GM23338 (cell line): ENCODE data around the gene EPHA3. TPM values are rescaled to one million over a fixed set of nuclear protein-coding genes. Genes with fewer than 3 reads are reported as not detected.

Experiments used
- ATAC-seq: fragments of 200-7000 bp; cut with Tn5 transposase; 3 replicates; pipeline ENCODE4 v1.9.1; 2020
- DNase-seq: peaks from one replicate; pipeline ENCODE4 v3.0.0-alpha.2; 2015; ENCODE audit warnings: low spot score
- H2AFZ ChIP-seq: fragments of 200-600 bp; sonication (generic); 2 replicates; pipeline ENCODE4 v1.8.0; 2016; ENCODE audit warnings: antibody characterized with exemption, mild to moderate bottlenecking, moderate library complexity
- H3F3A ChIP-seq: fragments of 200-600 bp; sonication (generic); replicated peaks from 2 replicates; pipeline ENCODE4 v1.8.0; 2017; ENCODE audit warnings: antibody characterized with exemption, mixed run types, low read depth
- H3K27ac ChIP-seq: fragments of 200-600 bp; sonication (generic); 2 replicates; pipeline ENCODE4 v1.6.1; 2016; ENCODE audit warnings: low read depth
- H3K27me3 ChIP-seq: fragments of 200-600 bp; sonication (generic); 2 replicates; pipeline ENCODE4 v1.8.0; 2016; ENCODE audit warnings: mild to moderate bottlenecking, mixed run types, moderate library complexity; ENCODE audit not compliant: insufficient read depth
- H3K36me3 ChIP-seq: fragments of 200-600 bp; sonication (generic); 2 replicates; pipeline ENCODE4 v1.8.0; 2016; ENCODE audit warnings: mild to moderate bottlenecking; ENCODE audit not compliant: insufficient read depth
- H3K4me1 ChIP-seq: fragments of 200-600 bp; sonication (generic); 2 replicates; pipeline ENCODE4 v1.8.0; 2016; ENCODE audit warnings: mild to moderate bottlenecking, moderate library complexity; ENCODE audit not compliant: insufficient read depth
- H3K4me2 ChIP-seq: fragments of 200-600 bp; sonication (generic); 2 replicates; pipeline ENCODE4 v1.7.1; 2017; ENCODE audit warnings: mixed run types
- H3K4me3 ChIP-seq: fragments of 200-600 bp; sonication (generic); 2 replicates; pipeline ENCODE4 v1.6.1; 2016; ENCODE audit warnings: mixed run types
- H3K79me2 ChIP-seq: fragments of 200-600 bp; sonication (generic); replicated peaks from 2 replicates; pipeline ENCODE4 v1.8.0; 2017; ENCODE audit warnings: mild to moderate bottlenecking; ENCODE audit not compliant: insufficient read depth
- H3K9me2 ChIP-seq: fragments of 200-600 bp; sonication (generic); 2 replicates; pipeline ENCODE4 v1.8.0; 2017; ENCODE audit not compliant: insufficient read depth
- H4K20me1 ChIP-seq: fragments of 200-600 bp; sonication (generic); replicated peaks from 2 replicates; pipeline ENCODE4 v1.8.0; 2017; ENCODE audit warnings: mild to moderate bottlenecking; ENCODE audit not compliant: insufficient read depth
- H3K27ac Mint-ChIP-seq: 2 replicates; pipeline ENCODE4 v1.8.0; 2020; ENCODE audit warnings: inconsistent platforms, mild to moderate bottlenecking, moderate library complexity, mixed read lengths
- H3K27me3 Mint-ChIP-seq: 3 replicates; pipeline ENCODE4 v1.8.0; 2022; ENCODE audit warnings: low read depth, mild to moderate bottlenecking, moderate library complexity, mixed read lengths, inconsistent platforms; ENCODE audit not compliant: insufficient read depth, poor library complexity
- H3K36me3 Mint-ChIP-seq: 3 replicates; pipeline ENCODE4 v1.8.0; 2021; ENCODE audit warnings: low read depth, mild to moderate bottlenecking, inconsistent platforms, moderate library complexity, mixed read lengths
- H3K4me1 Mint-ChIP-seq: 3 replicates; pipeline ENCODE4 v1.8.0; 2020; ENCODE audit warnings: mild to moderate bottlenecking, inconsistent platforms, mixed read lengths
- H3K4me3 Mint-ChIP-seq: 3 replicates; pipeline ENCODE4 v1.8.0; 2021; ENCODE audit warnings: moderate library complexity, mild to moderate bottlenecking, inconsistent platforms, mixed read lengths
- H3K9me3 Mint-ChIP-seq: 3 replicates; pipeline ENCODE4 v1.8.0; 2020; ENCODE audit warnings: moderate library complexity, mild to moderate bottlenecking, inconsistent platforms, mixed read lengths
- CREB1 ChIP-seq: fragments of 250-450 bp; sonication (Bioruptor Pico); IDR thresholded peaks from 2 replicates; pipeline ENCODE4 v1.5.0; 2020; ENCODE audit warnings: low read depth, mild to moderate bottlenecking, moderate library complexity
- CTCF ChIP-seq, 2 experiments: fragments of 200-600 bp in 1 of 2; sonication (generic) in 1 of 2; conservative IDR thresholded peaks; 2 replicates each; pipeline versions ENCODE4 v1.5.1 to v1.6.1; 2016 to 2017; ENCODE audit warnings: antibody characterized with exemption in 2 of 2, low read depth in 2 of 2, mild to moderate bottlenecking in 2 of 2, moderate library complexity in 1 of 2
- ETS1 ChIP-seq: IDR thresholded peaks from 2 replicates; pipeline ENCODE4 v1.6.1; 2016; ENCODE audit warnings: antibody characterized with exemption
- EZH2phosphoT487 ChIP-seq: fragments of 200-600 bp; sonication (generic); IDR thresholded peaks from one replicate; pipeline ENCODE4 v1.8.1; 2018; ENCODE audit warnings: antibody characterized with exemption; ENCODE audit not compliant: unreplicated experiment
- JUNB ChIP-seq: IDR thresholded peaks from one replicate; pipeline ENCODE4 v1.6.1; 2016; ENCODE audit warnings: antibody characterized with exemption; ENCODE audit not compliant: unreplicated experiment
- NANOG ChIP-seq: IDR thresholded peaks from 2 replicates; pipeline ENCODE4 v1.6.1; 2016; ENCODE audit warnings: antibody characterized with exemption, borderline replicate concordance
- POLR2AphosphoS5 ChIP-seq: IDR thresholded peaks from 2 replicates; pipeline ENCODE4 v1.6.1; 2016; ENCODE audit warnings: antibody characterized with exemption, low read depth
- REST ChIP-seq: IDR thresholded peaks from one replicate; pipeline ENCODE4 v1.6.1; 2018; ENCODE audit warnings: antibody characterized with exemption; ENCODE audit not compliant: unreplicated experiment
- STAT1 ChIP-seq: IDR thresholded peaks from one replicate; pipeline ENCODE4 v1.6.1; 2016; ENCODE audit warnings: antibody characterized with exemption; ENCODE audit not compliant: unreplicated experiment
- ZNF114 ChIP-seq: fragments of 250-450 bp; sonication (Bioruptor Pico); IDR thresholded peaks from 2 replicates; pipeline ENCODE4 v1.5.0; 2020; ENCODE audit warnings: mild to moderate bottlenecking, moderate library complexity
- polyA plus RNA-seq: library from polyadenylated mRNA; unstranded; fragments of >200 nt; fragmentation: Nextera tagmentation; extraction: Ambion mirVana; gene quantifications from 2 replicates; pipeline ENCODE4 v1.2.1, GENCODE V29; 2016
- total RNA-seq: library from RNA; depleted of rRNA; stranded (reverse); fragments of >200 nt; shearing (Covaris generic); gene quantifications from 2 replicates; pipeline ENCODE4 v1.2.3, GENCODE V29; 2014

The EPHA3 gene
- total and polyA plus RNA-seq, 2 experiments from 2014 or later, result 0.05 to 0.21 TPM

- TF ChIP-seq EZH2phosphoT487 (no peak), JUNB (no peak), STAT1 (no peak), CTCF (conservative IDR thresholded peaks at IDR 0.05; ENCODE audit: low read depth in 2 of 2) (no peak)
- ATAC-seq (no peak), DNase-seq (no peak)
- Mint-ChIP-seq H3K27ac (no peak overlapping the region), H3K36me3 (no peaks in the 10 kb centered on the region), H3K27me3 (no peaks in the 10 kb centered on the region), H3K9me3 (no peaks in the 10 kb centered on the region), H3K4me3 (no peak overlapping the region), H3K4me1 (peaks cover 8% of the 10 kb centered on the region; the same call in 2 of the 3 replicates)
- Histone ChIP-seq H3K4me3 (no peak overlapping the region), H3K27ac (no peak overlapping the region), H2AFZ (peak overlapping the region; percentile 85; the same call in 1 of the 2 replicates), H3K4me1 (0 out of 2 replicates have a peak, but pooled peaks cover 7% of the 10 kb centered on the region), H3K9me2 (0 out of 2 replicates have a peak, but pooled peaks cover 5% of the 10 kb centered on the region), H4K20me1 (no peaks in the 10 kb centered on the region), H3F3A (no peaks in the 10 kb centered on the region), H3K4me2 (no peak overlapping the region), H3K36me3 (no peaks in the 10 kb centered on the region), H3K79me2 (no peaks in the 10 kb centered on the region), H3K27me3 (no peaks in the 10 kb centered on the region)
Observed at GRCh38 chr3:89256882-89257281, 149.5 kb downstream of the EPHA3 start.

- Mint-ChIP-seq H3K9me3 (no peaks in the 10 kb centered on the region), H3K27me3 (no peaks in the 10 kb centered on the region), H3K4me1 (peaks cover 21% of the 10 kb centered on the region), H3K36me3 (no peaks in the 10 kb centered on the region), H3K27ac (0 out of 2 replicates have a peak overlapping the region, but pooled peaks have one; percentile 9), H3K4me3 (no peak overlapping the region)
- H4K20me1 ChIP-seq, result no peaks in the 10 kb centered on the region
- H3K9me2 ChIP-seq, result 0 out of 2 replicates have a peak, but pooled peaks cover 5% of the 10 kb centered on the region
- no peaks in the 10 kb centered on the region for H3K27me3 ChIP-seq
- ATAC-seq (no peak), DNase-seq (no peak)
- H3K36me3 ChIP-seq, result no peaks in the 10 kb centered on the region
- H3K4me2 ChIP-seq, result no peak overlapping the region
- peaks cover 20% of the 10 kb centered on the region; the same call in 1 of the 2 replicates for H3K4me1 ChIP-seq
- H3K79me2 ChIP-seq, result no peaks in the 10 kb centered on the region
- H3K4me3 ChIP-seq, result no peak overlapping the region
- no peak overlapping the region for H3K27ac ChIP-seq
- no peaks in the 10 kb centered on the region for H3F3A ChIP-seq
- H2AFZ ChIP-seq, result peak overlapping the region; percentile 83
- no peak for TF ChIP-seq CREB1 (CRISPR knock-in tag)
- no peak for TF ChIP-seq NANOG
- TF ChIP-seq REST, result no peak
- TF ChIP-seq JUNB, result no peak
- no peak for TF ChIP-seq ETS1
- TF ChIP-seq EZH2phosphoT487, result no peak
- TF ChIP-seq ZNF114, result no peak
- no peak for TF ChIP-seq POLR2AphosphoS5
- TF ChIP-seq CTCF (conservative IDR thresholded peaks at IDR 0.05; ENCODE audit: low read depth in 2 of 2), result no peak
Observed at GRCh38 chr3:89260721-89261120, 153.3 kb downstream of the EPHA3 start.
